Limb (tissue), 2 donors: ENCODE data around the gene MAGI1.

Experiments used
- DNase-seq, 2 donors: peaks; one replicate each; pipeline ENCODE4 v3.0.0-alpha.2; 2016; ENCODE audit errors: extremely low spot score in 2 of 2

The MAGI1 gene

DNA sequence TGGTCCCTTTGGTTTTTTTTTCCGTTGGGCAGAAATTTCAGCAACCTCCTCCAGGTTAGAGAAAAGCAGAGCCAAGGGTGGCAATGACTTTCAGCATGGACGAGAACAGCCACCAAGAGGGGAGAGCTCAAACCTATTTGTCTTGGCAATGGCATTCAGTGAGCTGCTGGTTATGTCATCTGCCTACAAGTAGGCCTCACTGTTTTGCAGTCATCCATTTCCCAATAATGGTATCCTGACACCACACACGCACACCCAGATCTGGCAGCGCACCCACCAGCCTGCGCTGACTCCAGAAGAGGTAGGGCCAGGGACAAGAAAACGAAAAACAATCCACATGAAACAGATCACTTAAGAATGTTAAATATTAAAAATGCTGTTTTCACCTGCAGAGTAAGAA, 92.3 kb downstream of the MAGI1 start:
- DNase-seq: no peak

DNA sequence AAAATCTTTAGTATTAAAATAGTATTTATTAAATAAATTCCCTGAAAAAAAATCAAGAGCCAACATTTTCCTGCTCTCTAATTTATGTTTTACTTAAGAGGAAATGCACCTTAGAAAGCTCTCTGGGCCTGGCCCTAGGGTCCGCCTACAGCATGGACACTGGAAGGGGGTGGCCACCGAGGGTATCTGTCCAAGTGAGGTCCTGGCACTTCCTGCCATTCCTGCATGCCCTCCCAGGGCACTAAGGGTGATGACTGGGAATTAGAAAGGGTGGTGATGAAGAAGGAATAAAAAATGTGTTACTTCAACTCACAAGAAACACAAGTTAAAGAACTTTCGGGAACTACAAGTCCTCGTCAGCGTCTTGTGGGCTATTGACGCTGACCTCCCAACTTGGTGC, 92.8 kb downstream of the MAGI1 start:
- no peak for DNase-seq

DNA sequence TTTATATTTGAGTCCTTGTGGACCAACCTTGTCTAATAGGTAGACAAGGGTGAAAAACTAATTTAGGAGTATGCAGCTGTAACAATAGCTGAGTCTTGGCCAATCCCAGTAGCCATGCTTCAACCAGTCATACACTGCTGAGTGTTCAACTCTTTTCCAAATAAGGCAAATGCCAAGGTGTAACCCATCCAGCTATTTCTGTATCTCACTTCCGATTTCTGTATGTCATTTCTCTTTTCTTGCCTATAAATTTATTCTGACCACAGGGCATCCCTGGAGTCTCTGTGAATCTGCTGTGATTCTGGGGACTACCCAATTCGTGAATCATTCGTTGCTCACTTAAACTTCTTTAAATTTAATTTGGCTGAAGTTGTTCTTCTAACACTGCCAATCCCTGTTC, 93.2 kb downstream of the MAGI1 start:
- no peak for DNase-seq

DNA sequence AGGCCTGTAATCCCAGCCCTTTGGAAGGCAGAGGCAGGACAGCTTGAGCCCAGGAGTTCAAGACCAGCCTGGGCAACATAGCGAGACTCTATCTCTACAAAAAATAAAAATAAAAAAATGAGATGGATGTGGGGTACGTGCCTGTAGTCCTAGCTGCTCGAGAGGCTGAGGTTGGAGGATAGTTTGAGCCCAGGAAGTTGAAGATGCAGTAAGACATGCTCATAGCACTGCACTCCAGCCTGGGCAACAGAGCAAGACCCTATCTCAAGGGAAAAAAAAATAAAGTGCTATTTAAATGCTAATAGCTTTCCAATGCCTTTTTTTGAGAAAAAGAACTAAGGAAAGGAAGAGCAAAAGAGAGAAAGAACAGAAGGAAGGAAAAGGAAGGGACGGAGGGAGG, 94.5 kb downstream of the MAGI1 start:
- no peak for DNase-seq

DNA sequence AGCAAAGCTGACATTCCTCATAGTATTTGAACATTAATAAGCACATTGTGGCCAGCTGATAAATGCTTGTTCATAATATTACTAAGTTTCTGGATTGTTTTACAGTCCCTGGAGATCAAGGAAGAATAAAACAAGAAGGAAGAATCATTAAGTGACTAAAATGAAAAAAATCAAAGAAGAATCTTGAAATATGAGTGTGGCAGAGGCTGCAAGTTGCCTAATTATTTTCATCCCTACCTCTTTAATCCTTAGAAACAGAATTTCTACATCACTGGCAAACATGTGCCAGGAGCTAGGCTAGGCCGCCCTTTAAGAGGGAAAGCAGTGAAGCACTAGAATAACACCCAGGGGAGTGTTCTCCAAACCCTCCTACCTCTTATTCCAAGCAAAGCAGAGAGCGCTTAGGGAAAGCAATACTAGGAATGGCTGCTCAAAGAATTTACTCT, 98.9 kb downstream of the MAGI1 start:
- no peak for DNase-seq

DNA sequence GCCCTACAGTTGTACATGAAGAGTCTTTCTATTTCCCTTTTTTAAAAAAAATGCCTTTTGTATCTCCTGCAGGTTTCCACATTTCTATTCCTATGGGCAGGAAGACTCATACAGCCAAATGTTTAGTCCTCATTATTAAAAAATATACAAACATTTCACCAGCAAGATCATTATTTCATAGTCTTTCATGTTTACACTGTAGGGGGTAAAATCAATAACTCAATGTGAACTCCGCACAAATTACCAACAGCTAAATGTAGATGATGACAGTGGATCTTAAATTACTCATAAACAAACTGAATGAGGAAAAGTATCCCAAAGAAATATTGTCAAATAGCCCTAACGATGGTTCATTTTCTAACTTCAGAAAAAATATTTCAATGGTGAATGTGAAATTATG, 99.5 kb downstream of the MAGI1 start:
- DNase-seq: no peak

DNA sequence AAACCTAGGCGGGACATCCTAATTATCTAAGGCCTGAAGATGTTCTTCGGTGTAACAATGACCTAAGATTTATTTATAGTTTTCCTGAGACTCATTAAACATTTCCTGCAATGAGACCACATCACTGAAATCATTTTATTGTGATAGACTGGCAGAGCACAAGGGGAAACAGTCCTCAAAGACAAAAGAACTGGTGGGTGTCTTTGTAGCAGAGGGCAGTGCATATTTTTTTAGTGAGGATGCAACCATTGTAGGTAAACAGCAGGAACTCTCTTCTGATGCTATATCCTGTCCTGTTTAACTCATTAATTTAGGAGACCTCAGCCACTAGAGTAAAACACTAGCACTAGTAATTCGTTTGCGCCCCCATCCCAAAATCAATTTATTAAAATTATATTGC, 100.0 kb downstream of the MAGI1 start:
- DNase-seq: no peak

DNA sequence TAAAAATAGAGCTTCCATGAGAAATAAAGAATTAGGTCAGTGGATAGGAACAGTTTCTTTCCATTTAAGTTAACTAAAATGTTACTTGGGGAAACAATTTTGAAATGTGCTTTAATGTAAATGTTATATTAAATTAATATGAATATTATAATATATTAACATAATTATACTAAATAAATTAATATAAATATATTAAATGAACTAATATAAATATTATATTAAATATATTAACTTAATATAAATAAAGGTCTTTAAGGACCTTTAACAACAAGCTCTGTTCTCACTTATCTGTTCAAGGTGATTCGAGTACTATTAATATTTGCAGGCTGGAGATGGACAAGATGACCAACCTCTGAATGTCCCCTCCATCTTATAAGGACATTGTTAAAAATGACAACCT, 100.6 kb downstream of the MAGI1 start:
- DNase-seq: no peak

DNA sequence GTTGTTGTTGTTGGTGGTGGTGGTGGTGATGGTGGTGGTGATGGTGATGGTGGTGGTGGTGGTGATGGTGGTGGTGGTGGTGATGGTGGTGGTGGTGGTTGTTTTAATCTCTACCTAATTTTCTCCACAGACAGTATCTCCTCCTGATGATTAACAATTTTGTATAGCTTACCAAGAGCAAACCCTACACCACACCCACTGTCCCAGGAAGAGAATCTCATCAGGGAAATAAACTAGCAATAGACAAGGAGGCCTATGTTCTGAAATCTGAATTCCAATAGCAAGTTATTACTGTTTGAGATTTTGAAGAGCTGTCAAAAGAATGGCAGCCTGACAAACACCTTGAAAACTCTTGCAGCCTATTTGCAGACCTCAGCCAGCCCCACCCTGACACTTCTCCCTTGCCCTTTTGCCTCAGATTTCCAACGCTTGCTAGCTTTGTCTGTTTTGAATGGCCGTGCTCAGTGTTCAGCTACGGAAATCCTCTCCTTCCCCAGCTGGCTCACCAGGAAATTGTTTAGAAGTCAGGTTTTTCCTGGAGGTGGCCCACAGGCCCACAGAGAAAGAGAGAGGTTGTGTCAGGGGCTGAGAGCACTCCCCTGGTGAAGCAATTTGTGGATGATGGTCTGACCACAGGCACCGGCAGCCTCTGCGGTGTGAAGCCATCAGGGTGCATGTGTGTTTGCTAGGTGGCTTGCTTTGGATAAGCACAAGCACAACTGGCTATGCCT, 101.6 kb downstream of the MAGI1 start:
- DNase-seq: no peak

DNA sequence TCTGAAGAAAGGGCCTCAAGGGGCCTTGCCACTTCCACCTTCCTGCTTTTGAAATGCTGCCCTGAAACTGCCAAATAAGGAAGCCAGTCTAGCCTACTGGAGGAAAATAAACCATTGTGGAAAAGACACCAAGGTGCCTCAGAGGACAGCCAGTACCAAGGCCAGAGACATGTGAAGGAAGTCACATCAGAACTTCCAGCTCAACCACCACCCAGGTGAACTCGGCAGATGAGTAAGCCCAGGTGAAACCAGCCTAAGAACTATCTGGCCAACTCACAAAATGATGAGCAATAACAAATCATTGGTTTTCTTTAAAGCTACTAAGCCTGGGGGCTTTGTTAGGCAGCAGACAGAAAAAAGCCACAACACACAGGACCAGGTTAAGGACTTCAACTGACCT, 103.0 kb downstream of the MAGI1 start:
- no peak for DNase-seq

DNA sequence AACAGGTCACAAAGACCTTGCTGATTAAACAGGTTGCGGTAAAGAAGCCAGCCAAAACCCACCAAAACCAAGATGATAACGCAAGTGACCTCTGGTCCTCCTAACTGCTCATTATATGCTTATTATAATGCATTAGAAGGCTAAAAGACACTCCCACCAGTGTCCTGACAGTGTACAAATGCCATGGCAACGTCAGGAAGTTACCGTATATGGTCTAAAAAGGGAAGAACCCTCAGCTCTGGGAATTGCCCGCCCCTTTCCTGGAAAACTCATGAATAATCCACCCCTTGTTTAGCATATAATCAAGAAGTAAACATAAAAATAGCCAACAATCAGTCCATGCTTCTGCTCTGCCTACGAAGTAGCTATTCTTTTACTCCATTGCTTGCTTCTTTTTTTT, 108.1 kb downstream of the MAGI1 start:
- no peak for DNase-seq

DNA sequence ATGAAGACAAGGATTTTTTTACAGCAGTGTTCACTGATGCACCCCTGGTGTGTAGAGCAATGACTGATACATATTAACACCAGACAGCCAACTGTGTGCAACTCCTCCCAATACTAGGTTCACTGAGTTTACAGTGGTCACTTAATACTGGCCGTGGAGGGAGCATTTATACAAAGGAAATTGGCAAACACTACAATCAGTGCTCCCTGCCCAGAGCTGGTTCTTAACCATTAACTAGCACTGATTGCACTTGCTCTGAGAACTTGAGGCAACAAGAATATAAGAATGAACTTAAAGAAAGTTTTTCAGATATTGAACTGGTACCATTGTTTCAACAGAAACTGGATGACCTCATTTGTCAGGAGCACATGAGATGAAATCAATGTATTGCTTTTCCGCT, 110.6 kb downstream of the MAGI1 start:
- DNase-seq: no peak

DNA sequence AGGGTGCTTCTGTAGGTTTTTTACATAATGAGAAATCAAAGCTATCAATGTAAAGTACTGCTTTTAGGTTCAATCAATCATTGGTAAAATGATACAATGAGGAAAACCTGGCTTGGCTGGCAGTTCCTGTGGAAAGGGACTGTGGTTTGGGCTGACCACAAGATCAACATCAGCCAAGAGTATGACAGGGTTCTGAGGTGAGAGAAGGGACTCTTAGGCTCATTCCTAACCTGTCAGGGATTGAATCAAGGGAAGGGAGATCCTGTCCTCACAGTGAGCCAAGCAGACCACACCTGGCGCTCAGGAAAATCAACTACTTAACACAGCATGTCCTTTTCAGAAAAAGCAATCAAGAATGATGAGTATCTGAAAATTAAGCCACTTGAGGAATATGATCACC, 111.1 kb downstream of the MAGI1 start:
- no peak for DNase-seq

DNA sequence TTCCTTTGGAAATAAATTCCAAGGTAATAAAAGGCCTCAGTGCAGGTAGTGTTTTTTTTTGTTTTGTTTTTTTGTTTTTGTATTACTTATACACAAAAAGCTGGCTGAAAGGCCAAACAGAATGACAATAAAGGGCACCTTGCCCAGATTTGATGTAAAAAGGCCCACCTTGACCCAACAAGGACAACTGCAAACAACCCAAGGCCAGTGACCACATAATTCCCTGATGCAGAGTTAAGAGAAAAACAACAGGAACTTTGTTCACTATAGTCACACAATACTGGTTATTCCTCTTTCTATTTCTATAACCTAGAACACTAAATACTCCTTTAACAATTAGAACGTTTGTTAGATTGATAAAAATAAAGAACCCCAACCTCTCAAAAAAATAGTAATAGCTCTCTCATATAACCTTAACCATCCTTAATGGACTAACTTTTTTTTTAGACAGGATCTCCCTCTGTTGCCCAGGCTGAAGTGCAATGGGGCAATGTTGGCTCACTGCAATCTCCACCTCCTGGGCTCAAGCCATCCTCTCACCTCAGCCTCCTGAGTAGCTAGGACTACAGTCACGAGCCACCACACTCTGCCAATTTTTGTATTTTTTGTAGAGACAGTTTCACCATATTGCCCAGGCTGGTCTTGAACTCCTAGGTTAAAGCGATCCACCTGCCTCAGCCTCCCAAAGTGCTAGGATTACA, 113.3 kb downstream of the MAGI1 start:
- no peak for DNase-seq

DNA sequence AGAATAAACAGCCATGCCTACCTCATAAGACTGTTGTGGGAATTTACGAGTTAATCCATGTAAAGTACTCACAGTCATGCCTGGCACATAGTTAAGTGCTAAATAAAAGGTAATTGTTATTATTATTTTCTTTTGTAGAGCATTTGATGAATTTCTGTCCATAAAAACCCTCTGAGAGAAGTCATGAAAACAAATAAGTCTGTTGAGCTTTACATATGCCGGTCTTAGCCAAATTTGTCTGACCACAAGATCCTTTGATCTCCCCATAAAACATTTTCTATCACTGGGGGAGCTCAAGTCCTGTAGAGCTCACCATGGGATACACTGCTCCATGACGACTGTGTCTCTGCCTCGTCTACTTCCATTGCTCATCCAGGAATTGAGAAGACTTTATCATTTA, 114.0 kb downstream of the MAGI1 start:
- DNase-seq: no peak

DNA sequence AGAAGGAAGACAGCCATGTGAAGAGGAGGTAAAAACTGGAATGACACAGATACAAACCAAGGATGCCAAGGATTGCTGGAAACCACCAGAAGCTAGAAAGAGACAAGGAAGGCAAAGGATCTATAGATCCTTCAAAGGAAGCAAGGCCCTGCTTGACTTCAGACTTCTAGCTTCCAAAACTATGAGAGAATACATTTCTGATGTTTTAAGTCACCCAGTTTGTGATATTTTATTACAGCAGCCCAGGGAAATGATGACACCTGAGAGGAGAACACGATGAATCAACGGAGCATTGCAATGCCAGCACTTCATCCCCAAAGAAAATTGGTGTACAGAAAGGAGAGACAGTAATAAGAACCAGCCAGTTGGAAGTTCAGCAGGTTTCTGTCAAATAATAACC, 116.3 kb downstream of the MAGI1 start:
- no peak for DNase-seq

DNA sequence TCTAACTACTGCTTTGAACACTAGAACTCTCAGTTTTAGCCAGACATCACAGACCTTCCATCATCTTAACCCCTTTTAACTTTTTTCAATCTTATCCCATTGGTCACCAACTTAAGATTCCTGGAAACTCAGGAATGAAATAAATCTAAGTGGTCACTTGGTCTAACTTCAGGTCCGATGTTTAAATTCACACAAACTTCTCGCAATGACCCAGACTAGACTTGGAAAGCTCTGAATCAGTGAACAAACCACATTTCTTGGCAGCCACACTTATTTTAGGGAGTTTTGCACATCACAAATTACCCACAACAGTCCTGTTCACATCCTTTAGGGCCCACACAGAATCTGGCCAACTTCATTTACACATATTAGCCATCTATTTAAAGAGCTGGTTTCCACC, 118.9 kb downstream of the MAGI1 start:
- no peak for DNase-seq

DNA sequence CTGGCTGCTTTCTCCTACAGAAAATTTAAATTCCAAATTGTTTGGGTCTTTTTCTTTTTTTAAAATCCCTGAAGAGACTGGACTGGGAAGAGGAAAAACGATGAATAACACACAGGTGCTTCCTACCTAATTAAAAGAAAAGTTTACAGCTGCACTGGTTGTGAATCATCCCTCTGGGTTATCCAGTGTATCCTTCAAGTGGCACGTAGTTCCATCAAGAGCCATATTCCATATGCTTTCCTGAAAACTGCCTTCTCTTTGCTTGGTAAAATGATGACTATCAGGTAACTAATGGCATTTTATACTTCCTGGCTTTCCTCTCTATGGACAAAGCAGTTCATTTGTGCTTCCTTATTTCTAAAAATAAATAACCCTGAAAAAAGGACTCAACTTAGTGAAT, 123.2 kb downstream of the MAGI1 start:
- no peak for DNase-seq

DNA sequence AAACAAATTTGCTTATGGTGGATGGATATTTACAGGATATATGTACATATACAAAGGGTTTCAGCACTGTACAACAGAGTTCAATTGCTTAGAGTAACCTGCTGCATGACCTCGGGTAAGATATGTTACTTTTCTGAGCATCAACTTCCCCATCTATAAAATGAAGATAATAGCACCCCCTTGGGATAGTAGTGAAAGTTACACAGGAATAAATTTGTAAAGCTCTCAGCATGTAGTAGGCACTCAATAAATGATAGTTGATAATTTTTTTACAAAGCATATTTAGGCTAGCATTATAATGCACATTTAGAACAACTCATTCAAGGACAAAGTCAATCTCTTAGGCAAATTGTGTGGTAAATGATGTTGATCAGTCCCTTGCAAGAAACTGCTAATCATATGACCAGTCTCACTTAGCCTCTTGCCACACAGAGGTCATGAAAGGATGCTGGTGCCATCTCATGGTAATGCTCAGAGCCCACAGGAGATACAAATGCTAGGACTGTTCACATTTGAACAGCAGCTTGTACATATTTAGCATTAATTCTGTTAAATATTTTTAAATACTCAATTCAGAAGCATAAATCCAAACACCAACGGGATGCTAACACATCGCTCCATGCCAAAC, 123.9 kb downstream of the MAGI1 start:
- DNase-seq: no peak

DNA sequence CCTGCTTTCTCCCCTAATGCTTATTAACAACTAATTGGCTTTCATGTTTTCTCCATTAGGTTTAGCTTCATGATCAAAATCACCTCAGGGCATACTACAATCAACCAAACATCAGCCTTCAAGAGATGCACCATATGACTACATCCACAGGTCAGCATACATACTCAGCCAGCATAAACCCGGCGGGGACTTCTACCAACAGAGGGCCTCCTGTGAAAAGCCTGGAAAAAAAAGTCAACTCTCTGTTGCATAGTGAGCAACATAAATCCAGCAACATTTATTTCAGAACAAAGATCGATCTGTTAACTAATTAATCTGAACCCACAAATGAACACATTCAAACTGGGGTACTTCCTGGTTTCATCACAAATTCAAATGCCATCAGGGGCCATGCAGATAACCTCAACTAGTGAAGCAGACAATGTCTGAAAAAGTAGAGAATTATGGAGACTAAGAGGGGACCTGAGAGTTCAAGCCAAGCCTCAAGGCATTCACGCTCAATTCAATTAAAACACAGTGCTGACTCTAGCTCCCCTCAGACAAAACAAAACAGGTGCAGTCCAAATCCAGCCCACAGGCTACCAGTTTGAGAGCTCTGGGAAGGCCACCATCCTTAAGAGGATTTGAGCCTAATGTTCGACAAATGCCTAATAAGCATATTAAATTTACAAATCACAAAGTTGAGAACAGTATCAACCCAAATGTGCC, 124.5 kb downstream of the MAGI1 start:
- no peak for DNase-seq

DNA sequence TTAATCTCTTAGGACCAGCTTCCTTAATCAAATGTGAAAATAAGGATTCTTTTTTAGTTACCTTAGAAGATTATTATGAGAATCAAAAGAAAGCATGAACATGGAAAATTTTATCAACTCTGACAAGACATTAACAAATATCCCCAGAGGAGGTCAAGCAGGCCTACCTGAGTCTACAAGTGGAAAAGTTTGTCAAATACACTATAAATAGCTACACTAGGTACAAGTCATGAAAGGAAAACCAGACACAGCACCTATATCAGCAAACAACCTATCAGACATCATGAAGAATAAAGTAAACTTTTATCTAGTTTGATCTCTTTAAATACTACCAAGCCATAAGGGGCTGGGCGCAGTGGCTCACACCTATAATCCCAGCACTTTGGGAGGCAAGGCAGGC, 126.1 kb downstream of the MAGI1 start:
- DNase-seq: no peak

DNA sequence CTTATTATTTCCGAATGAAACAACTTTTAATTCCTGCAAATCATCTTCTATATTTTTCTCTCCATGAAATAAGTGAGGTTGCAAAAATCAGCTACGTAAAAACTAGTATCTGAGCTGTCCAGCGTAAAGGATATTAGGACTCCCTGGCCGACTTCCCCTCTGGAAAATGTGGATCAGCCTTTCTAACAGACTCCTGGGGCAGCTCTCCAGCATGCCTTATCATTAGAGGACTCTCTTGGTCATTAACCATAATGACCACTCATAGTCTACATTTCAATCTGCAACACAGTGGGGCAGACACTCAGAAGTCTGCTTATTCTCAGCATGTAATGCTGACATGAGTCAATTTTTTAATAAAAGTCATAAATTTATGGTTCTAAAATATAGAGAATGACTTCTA, 130.1 kb downstream of the MAGI1 start:
- DNase-seq: no peak
